Measurements from ENCODE around the gene SQOR.

Gene SQOR

DNA sequence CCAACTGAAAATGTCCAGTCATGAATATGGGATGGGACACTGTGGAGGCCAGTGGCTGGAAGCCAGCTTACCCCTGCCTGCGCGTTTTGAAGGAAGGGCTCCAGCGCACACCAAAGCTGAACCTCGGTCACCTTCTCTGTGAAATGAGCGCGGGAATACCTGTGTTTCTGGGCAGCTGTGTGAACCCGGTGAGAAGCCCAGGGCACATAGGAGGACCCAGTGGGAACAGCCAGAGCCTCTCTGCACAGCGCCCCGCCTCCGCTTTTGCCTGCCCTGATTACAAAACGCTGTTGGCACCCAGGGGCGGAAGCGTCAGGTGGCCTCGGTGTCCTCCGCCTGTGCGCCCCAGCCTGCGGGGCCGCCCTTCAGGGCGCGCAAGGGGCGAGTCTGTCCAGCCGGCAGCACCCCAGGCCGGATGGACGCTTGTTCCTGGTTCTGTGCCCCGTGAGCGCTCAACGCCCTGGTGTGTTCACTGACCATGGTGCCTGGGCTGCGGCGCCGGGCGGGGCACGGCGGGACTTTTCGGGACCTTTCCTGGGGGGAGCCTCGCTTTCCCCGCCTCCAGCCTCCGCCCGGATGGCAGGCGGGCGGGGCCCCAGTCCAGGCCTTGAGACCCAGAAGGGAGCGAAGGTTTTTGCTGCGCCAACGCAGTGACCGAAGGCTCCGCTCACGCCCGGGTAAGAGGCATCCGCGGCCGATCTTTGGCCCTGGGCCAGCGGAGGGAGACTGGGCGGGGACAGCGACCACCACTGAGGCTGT lies at the start of gene SQOR:
Gene SQOR, plus strand, starts transcription at position 598 of the 759 bp plus-strand sequence. CDS start 23,895 bp downstream, outside the sequence.
- no peak for DNase-seq

DNA sequence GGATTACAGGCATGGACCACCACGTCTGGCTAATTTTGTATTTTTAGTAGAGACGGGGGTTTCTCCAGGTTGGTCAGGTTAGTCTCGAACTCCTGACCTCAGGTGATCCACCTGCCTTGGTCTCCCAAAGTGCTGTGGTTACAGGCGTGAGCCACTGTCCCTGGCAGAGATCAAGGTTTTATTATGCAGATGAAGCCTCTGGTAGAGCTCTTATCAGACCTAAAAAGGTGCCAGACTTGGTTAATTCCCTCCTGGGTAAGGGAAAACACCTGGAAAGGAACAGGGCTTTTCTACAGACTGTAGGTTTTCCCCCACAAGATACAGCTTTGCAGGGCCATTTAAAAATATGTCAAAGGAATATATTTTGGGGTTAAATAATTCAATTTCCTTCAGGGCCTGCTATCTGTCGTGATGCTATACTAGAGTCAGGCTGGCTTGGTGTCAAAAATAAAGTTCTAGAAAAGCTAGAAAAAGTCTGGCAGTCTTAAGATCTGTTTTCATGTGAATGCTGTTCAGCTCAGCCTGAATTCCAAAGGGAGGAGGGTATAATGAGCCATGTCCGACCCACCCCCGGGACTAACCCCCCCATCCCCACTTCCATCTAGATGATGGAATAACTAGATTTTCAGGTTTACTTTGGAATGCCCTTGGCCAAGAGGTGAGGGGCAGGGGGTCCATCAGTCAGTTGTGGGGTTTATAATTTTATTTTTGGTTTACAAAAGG lies 49.6 kb upstream of the SQOR start:
- DNase-seq = no peak

DNA sequence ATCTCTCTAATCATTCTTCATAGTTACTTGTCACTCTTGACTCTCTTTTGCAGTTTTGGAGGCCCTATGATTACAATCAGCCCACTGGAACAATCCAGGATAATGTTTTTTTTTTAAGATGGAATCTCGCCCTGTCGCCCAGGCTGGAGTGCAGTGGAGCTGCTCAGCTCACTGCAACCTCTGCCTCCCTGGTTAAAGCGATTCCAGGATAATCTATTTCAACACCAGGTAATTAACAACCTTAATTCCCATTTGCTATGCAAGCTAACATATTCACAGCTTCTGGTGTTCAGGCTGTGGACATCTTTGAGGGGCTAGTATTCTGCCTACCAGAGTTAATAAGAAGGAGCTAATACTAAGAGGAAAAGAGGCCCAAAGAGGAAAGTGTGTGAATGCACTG lies 48.7 kb upstream of the SQOR start:
- no peak for DNase-seq

DNA sequence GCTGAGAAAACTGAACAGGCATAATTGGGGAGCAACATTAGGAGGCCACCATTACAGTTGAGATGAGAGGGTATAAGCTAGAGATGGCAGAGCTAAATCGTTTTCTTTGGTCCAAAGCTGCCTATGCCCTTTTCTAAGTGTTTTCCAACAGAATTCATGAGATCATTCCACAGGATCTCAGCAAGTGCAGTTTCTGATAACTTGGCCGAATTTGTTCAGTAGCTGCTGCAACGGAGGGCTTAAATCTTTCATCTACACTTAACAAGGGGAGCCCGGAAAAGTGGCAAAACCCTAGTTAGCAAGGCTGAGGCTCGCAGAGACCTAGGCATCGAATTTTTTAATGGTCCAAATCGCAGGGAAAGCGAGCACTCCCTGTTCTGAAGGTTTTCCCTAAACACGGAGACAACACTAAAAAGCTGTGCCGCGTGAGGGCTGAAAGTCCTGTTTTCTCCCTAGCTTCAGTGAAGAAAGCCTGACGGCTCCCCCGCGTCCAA lies 48.2 kb upstream of the SQOR start:
- no peak for DNase-seq

DNA sequence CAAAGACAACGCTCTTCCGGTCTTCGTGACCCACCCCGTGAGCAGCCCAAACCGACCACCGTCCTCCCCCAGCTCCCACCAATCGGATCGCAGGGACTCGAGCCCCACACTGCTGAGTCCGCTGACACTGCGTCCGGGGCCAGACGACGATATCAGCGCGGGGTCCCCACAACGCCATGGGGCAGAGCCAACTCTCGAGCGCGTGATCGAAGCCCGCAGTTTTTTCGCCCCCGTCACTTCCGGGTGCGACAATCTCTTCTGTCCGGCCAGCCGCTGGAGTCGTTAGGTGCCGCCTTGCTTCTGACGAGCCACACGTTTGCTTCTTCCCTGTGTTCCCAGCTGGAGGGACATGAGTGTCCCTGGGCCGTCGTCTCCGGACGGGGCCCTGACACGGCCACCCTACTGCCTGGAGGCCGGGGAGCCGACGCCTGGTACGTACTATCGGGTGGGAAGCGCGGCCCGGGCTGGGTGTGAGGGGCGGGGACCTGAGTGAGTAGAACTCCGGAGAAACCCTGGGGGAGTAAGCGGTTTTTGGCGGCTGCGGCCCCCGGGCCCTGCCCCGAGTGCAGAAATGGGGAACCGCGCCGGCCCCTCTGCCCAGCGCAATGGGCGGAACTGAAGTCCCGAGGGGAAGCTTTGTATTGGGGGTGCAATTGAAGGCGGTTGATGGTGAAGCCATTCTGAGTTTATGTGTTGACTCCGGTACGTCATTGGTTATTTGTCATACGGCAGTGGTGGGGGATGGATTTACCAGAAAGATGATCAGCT lies 47.5 kb upstream of the SQOR start, which contains the start of gene BLOC1S6:
Gene BLOC1S6, plus strand, starts transcription at position 285 of the 768 bp plus-strand sequence. Its CDS starts 65 bp downstream, at position 350.
- no peak for DNase-seq

DNA sequence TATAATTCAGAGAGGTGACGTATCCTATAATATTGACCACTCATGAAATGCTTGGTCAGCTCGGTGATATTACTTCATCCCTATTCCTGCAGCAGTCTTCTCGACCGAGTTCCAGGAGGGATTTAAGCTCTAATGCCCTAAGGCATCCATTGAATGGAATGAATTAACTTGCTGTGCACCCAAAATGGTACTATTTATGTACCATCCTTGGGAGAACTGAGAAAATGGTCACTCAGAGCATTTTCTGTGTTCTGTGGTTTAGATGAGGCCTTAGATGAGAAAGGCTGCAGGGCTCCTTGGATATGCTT lies 47.0 kb upstream of the SQOR start:
- DNase-seq = no peak

DNA sequence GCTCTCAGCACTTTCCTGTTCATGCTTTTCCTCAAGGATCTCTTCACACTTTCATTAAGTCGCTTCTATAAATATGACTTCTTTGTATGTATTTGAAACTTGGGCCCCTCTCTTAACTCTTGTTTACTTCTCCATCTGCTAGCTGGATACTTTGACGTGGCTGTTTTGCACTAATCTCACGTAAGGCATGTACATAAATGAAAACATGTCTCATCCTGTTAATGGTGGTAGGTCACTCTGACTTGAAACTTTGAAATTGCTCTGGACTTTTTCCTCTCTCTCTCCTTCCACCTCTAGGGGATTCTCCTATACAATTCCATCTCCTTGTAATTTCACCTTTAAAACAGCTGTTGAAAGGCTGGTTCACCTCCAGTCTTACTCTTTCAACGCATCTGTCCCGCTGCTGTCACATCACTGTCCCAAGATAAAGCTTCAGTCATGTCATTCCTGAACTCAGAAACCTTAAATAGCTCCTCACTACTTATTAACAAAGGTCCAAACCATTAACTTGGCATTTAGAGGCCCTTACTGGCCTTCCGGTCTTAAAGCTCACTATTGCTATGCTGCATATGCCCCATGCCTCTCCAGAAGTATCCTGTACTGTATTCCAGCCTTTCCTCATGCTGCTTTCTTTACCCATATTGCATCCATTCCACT lies 46.5 kb upstream of the SQOR start:
- no peak for DNase-seq

DNA sequence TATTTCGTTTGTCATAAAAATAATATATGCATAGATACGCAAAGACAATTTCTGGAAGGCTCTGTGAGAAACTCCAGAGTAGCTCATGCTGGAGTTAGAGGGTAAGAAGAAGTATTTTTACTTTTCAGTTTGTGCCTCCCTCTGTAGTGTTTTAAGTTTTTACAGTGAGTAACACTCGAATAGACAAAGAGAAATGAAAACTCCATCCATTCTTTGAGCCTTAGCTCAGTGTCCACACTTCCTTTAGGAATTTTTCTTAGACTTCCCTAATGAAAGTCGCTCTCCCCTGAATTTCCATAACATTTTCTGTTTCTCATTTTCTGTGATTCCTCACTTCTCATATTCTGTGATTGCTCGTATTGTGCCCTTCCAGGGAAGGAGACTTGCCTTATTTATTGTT lies 45.6 kb upstream of the SQOR start:
- no peak for DNase-seq

DNA sequence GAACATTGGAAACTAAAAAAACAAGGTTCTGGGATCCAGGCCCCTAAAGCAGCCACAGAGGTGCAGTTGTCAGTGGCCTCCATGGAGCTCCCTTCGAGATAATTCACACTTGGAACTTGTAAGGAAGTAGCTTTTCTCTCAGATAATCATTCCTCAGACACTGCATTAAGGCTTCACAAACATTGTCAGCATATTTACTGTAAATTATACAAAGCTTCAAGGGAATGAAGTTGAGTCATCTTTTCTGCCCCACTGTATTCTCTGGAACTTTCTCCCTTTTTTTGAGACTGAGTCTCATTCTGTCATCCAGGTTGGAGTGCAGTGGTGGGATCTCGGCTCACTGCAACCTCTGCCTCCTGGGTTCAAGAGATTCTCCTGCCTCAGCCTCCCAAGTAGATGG lies 40.5 kb upstream of the SQOR start:
- DNase-seq = no peak

DNA sequence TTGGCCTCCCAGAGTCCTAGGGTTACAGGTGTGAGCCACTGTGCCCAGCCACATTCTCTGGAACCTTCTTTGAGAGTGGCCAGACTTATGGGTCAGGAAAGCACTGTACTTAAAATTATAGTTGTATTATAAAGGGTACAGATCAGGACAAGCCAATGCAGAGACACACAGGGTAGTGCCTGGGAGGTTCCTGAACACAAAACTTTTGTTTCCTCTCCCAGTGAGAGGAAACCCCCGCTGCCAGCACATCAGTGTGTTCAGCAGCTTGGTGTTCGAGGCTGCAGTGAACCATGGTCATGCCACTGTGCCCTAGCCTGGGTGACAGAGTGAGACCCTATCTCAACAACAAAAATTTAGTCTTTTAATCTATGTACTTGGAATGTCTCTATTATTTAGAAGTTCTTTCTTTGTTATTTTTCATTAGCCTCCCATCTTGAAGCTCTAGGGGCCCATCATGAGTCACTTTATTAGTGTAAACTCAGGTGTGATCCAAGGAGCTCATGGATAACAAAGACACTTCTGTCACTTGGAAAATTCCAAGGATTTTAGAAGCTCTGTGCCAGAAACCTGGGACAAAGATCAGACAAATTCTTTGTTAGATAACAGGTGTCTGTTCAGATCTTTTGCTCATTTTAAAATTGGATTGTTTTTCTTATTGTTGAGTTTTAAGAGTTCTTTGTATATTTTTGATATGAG lies 39.8 kb upstream of the SQOR start:
- DNase-seq = no peak

DNA sequence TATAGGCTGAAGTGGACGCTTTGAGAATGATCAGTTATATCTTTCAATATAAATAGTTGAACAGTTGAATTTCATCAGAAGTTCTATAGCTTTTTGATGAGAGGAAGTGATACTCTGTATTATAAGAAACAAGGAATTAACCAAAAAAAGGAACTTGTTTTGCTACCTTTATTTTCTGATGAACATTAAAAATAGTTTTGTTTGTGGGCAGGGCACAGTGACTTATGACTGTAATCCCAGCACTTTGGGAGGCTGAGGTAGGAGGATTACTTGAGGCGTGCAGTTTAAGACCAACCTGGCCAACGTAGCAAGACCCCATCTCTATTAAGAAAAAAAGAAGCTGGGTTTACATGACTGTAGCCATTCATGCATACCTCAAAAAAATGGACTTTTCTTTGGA lies 30.9 kb upstream of the SQOR start:
- DNase-seq = no peak

DNA sequence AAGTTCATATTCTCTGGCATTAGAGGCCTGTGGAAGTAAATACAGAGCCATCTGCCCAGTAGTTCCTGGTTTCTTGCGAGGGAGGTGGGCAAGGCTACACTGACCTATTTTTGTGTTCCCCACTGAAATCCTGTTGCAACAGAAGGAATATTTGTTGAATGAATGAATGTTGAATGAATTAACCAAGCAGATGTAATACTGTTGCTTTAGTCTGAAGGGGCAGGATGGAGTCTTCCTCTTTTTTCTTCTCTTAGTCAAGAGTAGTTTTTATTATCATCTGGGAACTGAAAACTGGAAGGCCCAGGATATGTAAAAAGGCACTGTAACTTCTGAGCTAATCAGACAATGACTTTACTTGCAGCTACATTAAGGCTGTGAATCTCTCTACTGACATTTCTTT lies 30.5 kb upstream of the SQOR start:
- DNase-seq = no peak

DNA sequence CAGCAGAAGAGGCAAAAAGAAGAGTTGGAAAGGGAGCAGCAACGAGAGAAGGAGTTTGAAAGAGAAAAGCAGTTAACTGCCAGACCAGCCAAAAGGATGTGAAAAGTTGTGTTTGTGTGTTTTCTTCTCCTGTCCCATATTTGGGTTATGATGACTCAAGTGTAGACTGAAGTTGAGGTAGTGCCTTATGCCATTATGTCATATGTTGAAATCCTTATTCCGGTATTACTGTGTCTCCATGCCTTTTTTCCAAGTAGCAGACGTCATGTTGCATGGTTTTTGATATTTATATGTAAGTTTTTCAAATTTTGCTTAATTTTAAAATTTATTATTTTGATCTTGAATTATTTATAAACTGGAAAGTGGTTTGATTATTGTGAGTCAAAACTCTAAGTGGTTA lies 28.4 kb upstream of the SQOR start:
- no peak for DNase-seq

DNA sequence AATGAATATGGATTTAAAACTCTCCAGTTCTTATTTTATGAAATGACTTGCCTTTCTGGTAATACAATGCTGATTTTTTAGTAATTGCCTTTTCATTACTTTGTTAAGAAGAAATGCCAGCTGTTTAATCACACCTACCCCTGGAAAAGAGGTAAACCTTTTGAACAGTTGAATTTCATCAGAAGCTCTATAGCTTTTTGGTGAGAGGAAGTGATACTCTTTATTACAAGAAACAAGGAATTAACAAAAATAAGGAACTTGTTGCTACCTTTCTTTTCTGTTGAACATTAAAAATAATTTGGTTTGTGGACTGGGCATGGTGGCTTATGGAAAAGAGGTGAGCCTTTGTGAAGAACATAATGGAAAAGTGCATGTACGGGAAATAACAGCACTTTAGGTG lies 28.0 kb upstream of the SQOR start:
- no peak for DNase-seq

DNA sequence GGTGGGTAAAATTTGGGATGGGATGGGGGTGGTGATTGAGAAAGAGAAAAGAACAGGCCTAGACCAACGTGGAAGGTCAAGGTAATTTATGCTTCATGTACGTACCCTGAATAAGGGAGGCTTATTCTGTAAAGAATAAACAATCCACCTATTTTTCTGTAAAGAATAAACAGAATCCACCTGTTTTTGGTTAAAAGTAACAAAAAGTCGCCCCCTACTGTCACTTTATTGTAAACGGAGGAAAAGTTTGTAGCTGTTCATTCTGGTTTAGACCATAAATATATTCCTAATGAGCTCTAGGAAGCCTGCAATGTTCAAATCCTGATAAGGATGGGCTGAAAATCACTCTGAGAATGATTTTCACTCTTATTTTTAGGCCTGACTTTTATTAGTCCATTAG lies 23.5 kb upstream of the SQOR start:
- no peak for DNase-seq

DNA sequence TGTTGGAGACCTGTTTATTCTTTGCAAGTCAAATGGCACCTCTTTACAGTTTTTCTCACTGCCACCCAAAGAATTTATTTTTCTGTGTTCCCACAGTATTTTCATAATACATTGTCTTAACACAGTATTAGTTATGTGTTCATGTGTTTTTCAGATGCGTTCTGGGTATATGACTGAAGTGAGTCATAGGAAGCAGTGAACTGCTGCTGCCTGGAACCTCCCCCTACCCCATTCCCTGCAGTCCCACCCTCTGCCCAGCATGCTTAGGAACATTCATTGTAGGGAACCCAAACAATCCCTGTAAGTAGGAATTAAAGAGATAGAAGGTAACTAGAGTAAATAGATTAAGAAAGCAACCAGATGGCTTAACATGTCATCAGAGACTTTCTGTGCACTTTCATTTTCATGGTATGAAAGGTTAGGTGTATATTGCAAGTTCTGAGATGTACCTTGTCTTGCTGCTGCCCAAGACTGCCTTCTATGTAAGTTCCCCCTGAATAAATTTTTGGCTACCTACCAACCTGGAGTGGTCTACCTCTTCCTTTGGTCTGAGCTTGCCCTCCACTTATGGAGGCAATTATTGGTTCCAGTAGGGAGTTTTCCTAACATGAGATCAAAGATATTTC lies 21.9 kb upstream of the SQOR start:
- no peak for DNase-seq

DNA sequence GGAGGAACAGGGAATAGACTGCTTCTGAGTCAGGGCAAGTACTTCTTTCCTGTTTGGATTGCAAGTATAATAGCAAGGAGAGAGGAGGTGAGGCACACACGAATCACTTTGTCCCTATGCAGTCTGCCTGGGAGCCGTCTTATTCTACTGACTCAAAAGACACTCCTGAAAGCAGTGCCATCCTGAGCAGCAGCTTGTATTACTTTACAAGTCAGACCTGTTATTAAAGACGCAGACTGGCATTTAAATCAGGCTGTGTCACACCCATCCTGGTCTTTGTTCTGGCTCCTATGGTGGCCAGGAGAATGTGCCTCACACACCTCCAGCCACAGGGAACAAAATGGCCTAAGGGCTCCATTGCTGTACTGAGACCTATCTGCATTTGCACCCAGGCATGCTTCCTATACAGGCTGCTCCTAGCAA lies 17.9 kb upstream of the SQOR start:
- DNase-seq = no peak

DNA sequence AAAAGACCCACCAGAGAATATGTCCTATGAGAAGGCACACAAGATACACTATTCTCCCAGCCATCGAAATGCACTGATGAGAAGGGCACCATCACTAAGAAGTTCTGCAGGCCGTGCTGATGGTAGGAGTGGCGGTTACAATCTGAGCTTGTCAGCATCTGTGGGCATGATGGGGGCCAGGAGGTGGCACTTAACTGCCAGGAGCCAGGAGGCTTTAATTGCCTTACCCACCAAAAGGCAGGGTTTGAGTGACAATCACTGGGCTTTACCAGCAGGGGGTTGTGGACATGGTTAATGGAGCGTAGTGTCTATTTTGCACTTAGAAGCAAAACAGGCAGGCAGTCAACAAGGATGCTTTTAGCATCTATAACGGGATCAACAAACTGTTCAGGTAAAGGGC lies 16.0 kb upstream of the SQOR start:
- no peak for DNase-seq

DNA sequence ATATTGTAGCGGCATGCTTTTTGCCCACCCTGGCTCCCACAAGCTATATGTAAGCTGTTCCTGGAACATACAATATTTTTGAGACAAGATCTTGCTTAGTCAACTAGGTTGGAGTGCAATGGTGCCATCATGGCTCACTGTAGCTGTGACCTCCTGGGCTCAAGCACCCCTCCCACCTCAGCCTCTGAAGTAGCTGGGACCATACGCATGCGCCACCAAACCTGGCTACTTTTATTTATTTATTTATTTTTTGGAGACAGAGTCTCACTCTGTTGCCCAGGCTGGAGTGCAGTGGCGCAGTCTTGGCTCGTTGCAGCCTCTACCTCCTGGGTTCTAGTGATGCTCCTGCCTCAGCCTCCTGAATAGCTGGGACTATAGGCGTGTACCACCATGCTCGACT lies 6.7 kb upstream of the SQOR start:
- DNase-seq = no peak

DNA sequence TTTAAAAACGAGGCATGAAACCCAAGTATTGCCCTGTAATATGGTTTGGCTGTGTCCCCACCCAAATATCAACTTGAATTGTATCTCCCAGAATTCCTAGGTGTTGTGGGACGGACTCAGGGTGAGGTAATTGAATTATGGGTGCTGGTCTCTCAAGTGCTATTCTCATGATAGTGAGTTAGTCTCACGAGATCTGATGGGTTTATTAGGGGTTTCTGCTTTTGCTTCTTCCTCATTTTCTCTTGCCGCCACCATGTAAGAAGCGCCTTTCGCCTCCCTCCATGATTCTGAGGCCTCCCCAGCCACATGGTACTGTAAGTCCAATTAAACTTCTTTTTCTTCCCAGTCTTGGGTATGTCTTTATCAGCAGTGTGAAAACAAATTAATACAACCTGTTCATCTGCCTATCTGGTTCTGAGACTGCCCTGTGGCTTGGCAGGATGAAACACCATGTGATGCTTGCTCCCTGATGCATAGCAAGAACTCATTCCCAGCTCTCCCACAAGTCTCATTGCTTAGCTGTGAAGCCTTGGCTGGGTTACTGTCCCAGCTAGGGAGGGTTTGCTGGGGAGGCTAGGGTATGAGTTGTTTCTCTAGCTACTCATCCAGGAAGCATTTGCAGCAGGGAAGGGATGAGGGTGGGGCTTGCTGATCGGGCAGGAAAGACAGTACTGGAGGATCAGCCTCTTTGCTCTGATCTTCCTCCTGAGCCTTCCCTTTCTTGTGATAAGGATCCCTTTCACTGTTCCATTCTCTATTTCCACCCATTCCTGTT lies 3.7 kb upstream of the SQOR start:
- no peak for DNase-seq

DNA sequence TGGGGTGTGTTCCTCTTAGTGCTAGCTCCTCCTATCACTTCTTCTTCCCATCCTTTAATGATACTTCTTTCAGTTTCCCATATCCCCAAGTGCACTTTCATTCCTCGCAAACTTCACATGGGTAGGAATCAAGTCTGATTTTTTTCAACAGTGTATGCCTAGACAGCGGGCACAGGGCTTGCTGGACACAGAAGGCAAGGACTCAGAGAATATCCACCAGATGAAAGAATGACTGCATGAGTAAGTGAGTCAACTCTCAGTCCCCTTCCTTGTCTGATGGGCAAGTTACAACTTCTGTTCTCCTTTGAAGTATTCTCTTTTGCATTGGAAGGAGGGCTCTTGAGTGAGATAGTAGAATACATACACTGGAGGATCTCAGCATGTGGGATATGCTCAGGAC lies 3.1 kb upstream of the SQOR start:
- no peak for DNase-seq

Measured in NCI-H187 treated with DMSO at 0.1 percent for 48 hours (cell line).